ENCODE measurements around the gene PCDH10. TPM values are rescaled to one million over a fixed set of nuclear protein-coding genes. Genes with fewer than 3 reads are reported as not detected.

PCDH10 gene
- total and polyA plus RNA-seq, 10 of the 15 experiments (the other 5 are each of a cell fraction or from before 2014, with no cell fraction given): under 0.01 to 0.38 (median 0.02) TPM; not detected in 6

DNA sequence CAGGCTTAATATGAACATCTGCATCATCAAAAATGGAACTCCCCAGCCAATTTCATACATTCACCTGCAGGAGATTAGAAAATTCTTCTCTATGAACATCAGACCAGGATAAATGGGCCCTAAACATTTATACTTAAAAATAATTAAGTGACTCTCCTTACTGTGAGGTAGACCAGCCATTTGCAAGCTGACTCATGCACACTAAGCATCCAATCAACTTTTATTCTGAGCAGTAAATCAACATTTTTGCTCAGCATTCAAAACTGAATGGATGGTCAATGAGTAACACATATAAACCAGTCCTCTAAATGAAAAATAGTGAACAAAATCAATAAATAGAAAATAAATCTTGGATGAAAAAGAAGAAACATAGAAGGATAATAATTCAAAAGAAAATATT, 19.9 kb upstream of the PCDH10 start:
- no peaks in the 10 kb centered on the region for H3K79me2 ChIP-seq (ENCODE audit: control insufficient read depth, insufficient read depth, low read length)
- H3K9ac ChIP-seq (ENCODE audit: control insufficient read depth, insufficient read depth, low read length): no peak overlapping the region
- no peak overlapping the region for H2AFZ ChIP-seq (ENCODE audit: control insufficient read depth, low read depth, low read length)
- H3K9me3 ChIP-seq (replicated peaks; ENCODE audit: control insufficient read depth, insufficient read depth, low read length): no peaks in the 10 kb centered on the region
- DNase-seq (ENCODE audit: low read depth, low spot score): no peak
- in situ Hi-C loops (cut with MboI) (loop anchor here (25.0 kb wide), 1 partner anchor 1808 kb away; no protein-coding TSS in a partner anchor), intact Hi-C loops (cut with micrococcal nuclease; ENCODE audit: unreplicated experiment) (no loop called here)
- FAIRE-seq: no peak
- TF ChIP-seq MEF2A (IDR thresholded peaks at IDR 0.05; ENCODE audit: insufficient read depth, low read depth, low read length): no peak
- no peaks in the 10 kb centered on the region for H4K20me1 ChIP-seq (ENCODE audit: control insufficient read depth, insufficient read depth)
- SMC1A ChIA-PET (ENCODE audit: uncharacterized antibody, unreplicated experiment): no interaction called here
- no peaks in the 10 kb centered on the region for H3K4me1 ChIP-seq (ENCODE audit: control insufficient read depth, insufficient read depth, low read length)
- CTCF ChIA-PET: no interaction called here
- H3K36me3 ChIP-seq (ENCODE audit: control insufficient read depth in 2 of 2, insufficient read depth in 2 of 2, low read length in 1 of 2): no peaks in the 10 kb centered on the region
- H3K4me3 ChIP-seq: no peak overlapping the region
- H3K4me2 ChIP-seq (ENCODE audit: control insufficient read depth, insufficient read depth): no peak overlapping the region
- H3K27me3 ChIP-seq (replicated peaks in 1 of 2; ENCODE audit: control insufficient read depth in 2 of 2, insufficient read depth in 2 of 2, low read length in 1 of 2): no peaks in the 10 kb centered on the region
- RAD21 ChIA-PET (ENCODE audit: unreplicated experiment): no interaction called here
- POLR2A ChIA-PET: no interaction called here
- H3K27ac ChIP-seq (ENCODE audit: control insufficient read depth, insufficient read depth): no peak overlapping the region
- BruUV-seq (replicated peaks): no TSS peak
- no peak for ATAC-seq

DNA sequence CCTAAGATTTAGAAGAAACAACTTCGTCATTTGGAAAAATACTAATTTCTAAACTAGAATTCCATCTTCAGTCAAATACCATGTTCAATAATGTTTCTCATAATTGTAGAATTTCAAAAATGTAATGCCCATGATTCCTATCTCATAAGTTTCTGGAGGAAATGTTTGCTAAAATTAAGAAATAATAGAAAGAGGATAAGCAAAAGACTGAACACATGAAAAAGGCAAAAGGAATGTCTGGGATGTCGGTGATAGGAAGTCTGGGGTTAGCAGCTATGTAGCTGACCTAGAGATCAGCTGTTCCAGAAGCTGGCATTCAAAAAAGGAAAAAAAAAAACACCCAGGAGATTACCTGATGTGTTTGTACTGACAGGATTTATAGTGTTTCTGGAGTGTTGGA, 18.9 kb upstream of the PCDH10 start:
- ChIA-PET RAD21 (ENCODE audit: unreplicated experiment) (no interaction called here), SMC1A (ENCODE audit: uncharacterized antibody, unreplicated experiment) (interaction anchor here (0.6 to 1.0 kb wide), 2 partner anchors 9 to 24 kb away, joined by 3 to 4 read pairs; no protein-coding TSS in a partner anchor), POLR2A (no interaction called here), CTCF (interaction anchor here (1.1 kb wide), 1 partner anchor 13 kb away, joined by 3 read pairs; no protein-coding TSS in a partner anchor)
- H3K4me1 ChIP-seq (ENCODE audit: control insufficient read depth, insufficient read depth, low read length): no peaks in the 10 kb centered on the region
- intact Hi-C loops (cut with micrococcal nuclease; ENCODE audit: unreplicated experiment) (no loop called here), in situ Hi-C loops (cut with MboI) (loop anchor here (25.0 kb wide), 1 partner anchor 1807 kb away; no protein-coding TSS in a partner anchor)
- TF ChIP-seq BACH1 (IDR thresholded peaks at IDR 0.05; ENCODE audit: borderline replicate concordance): no peak
- no peaks in the 10 kb centered on the region for H3K36me3 ChIP-seq (ENCODE audit: control insufficient read depth in 2 of 2, insufficient read depth in 2 of 2, low read length in 1 of 2)
- H3K9ac ChIP-seq (ENCODE audit: control insufficient read depth, insufficient read depth, low read length): no peak overlapping the region
- H3K27ac ChIP-seq (ENCODE audit: control insufficient read depth, insufficient read depth): no peak overlapping the region
- no peak overlapping the region for H3K4me3 ChIP-seq
- no peak overlapping the region for H3K4me2 ChIP-seq (ENCODE audit: control insufficient read depth, insufficient read depth)
- no peaks in the 10 kb centered on the region for H3K9me3 ChIP-seq (replicated peaks; ENCODE audit: control insufficient read depth, insufficient read depth, low read length)
- FAIRE-seq (no peak), ATAC-seq (no peak), DNase-seq (ENCODE audit: low read depth, low spot score) (no peak)
- BruUV-seq (replicated peaks): no TSS peak
- no peak overlapping the region for H2AFZ ChIP-seq (ENCODE audit: control insufficient read depth, low read depth, low read length)
- WGBS (ENCODE audit: insufficient coverage, insufficient replicate concordance, low lambda C conversion rate, missing lambda C conversion rate): 43% methylated on average over 2 of the region's 2 CpGs
- H3K27me3 ChIP-seq (replicated peaks in 1 of 2; ENCODE audit: control insufficient read depth in 2 of 2, insufficient read depth in 2 of 2, low read length in 1 of 2): no peaks in the 10 kb centered on the region
- H3K79me2 ChIP-seq (ENCODE audit: control insufficient read depth, insufficient read depth, low read length): no peaks in the 10 kb centered on the region
- no peaks in the 10 kb centered on the region for H4K20me1 ChIP-seq (ENCODE audit: control insufficient read depth, insufficient read depth)
